Breast epithelium (tissue), 3 donors: ENCODE results near the gene CLDN9.
A peak's percentile ranks its signal among the peaks of the same experiment; 100 is the strongest.

Experiments
- POLR2A ChIP-seq: fragments of 450-650 bp; IDR thresholded peaks from one replicate; pipeline ENCODE4 v1.6.1; 2016; ENCODE audit warnings: antibody characterized with exemption, mild to moderate bottlenecking, moderate library complexity
- POLR2AphosphoS5 ChIP-seq, 3 donors: sonication (generic); formaldehyde crosslinking; IDR thresholded peaks; one replicate each; pipeline ENCODE4 v1.6.1; 2017; ENCODE audit warnings: antibody characterized with exemption in 3 of 3

- TF ChIP-seq POLR2A: peak; percentile 74
- TF ChIP-seq POLR2AphosphoS5 (IDR thresholded peaks at IDR 0.05): peak; percentile 91 to 96 (median 93)
Observed at GRCh38 chr16:3023669-3024478, 11.2 kb downstream of the CLDN9 start, which contains the start of the genes HCFC1R1 and THOC6.
